ENCODE results near the gene BEX2.

BEX2 gene

DNA sequence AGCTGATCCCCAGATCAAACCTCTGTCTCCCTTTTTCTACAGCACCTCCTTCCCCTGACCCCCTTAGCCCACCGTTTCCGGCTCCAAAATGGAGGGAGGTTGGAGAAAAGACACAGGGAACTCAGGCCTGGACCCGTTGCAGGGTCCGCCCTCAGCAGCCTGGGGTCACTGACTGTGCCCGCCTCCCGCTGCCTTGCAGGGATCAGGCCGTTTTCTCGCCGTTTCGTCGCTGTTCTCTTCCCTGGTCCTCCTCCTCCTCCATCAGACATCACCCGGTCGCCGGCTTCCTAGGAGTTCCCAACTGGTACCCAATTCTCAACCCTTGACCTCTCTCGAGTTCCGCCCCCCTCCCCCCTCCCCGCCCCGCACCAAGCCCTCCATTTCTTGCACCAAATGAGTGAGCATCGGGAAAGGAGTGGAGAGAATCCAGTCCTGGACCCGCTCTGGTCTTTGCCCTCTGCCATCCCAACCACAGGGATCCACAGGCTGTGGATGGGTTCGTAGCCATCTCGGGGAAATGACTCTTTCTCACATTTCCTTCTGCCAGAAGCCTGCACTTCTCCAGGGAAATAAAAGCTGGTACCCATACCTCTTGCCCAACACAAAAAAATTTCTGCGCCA is 34.7 kb downstream of the BEX2 start:
- Histone ChIP-seq H3K4me1 (ENCODE audit: control insufficient read depth in 5 of 5, insufficient read depth in 5 of 5, low read length in 5 of 5) (peaks cover 0 to 5% (median 4%) of the 10 kb centered on the region in 5 donors), H3K9ac (ENCODE audit: low read length in 5 of 5) (no peak overlapping the region), H3K36me3 (ENCODE audit: control insufficient read depth in 5 of 5, insufficient read depth in 5 of 5, low read length in 5 of 5) (no peaks in the 10 kb centered on the region), H3K4me3 (ENCODE audit: low read depth in 1 of 5, low read length in 5 of 5) (peak overlapping the region in 3 of 5 donors; percentile 24 to 39 (median 31)), H3K9me3 (ENCODE audit: control insufficient read depth in 5 of 5, low read length in 5 of 5) (no peaks in the 10 kb centered on the region), H3K27ac (ENCODE audit: low read depth, low read length) (no peak overlapping the region), H3K27me3 (ENCODE audit: control insufficient read depth in 5 of 5, insufficient read depth in 4 of 5, low read length in 5 of 5) (peaks cover 24 to 38% (median 30%) of the 10 kb centered on the region in 5 donors)

DNA sequence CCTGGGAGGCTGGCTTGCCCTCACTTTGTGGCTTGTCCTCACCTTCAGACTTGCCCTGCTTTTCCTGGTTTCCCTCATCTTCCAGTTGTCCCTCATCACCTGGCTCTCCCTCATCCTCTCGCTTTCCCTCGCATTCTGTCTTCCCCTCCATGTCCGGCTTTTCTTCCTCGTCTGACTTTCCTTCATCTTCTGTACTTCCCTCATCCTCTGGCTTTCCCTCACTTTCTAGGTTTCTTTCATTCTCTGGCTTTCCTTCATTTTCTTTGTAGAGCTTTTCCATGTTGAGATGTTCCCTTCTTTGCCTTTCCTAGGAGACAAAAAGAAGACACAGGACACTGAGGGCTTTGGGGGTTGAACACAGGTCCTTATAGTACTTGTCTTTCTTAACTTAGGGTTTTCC is 36.5 kb downstream of the BEX2 start:
- Histone ChIP-seq H3K4me3 (ENCODE audit: low read depth in 1 of 5, low read length in 5 of 5) (no peak overlapping the region), H3K9ac (ENCODE audit: low read length in 5 of 5) (no peak overlapping the region), H3K9me3 (ENCODE audit: control insufficient read depth in 5 of 5, low read length in 5 of 5) (no peaks in the 10 kb centered on the region), H3K27ac (ENCODE audit: low read depth, low read length) (no peak overlapping the region), H3K36me3 (ENCODE audit: control insufficient read depth in 5 of 5, insufficient read depth in 5 of 5, low read length in 5 of 5) (no peaks in the 10 kb centered on the region), H3K27me3 (ENCODE audit: control insufficient read depth in 5 of 5, insufficient read depth in 4 of 5, low read length in 5 of 5) (peaks cover 29 to 46% (median 36%) of the 10 kb centered on the region in 5 donors), H3K4me1 (ENCODE audit: control insufficient read depth in 5 of 5, insufficient read depth in 5 of 5, low read length in 5 of 5) (peaks cover 0 to 5% (median 4%) of the 10 kb centered on the region in 5 donors)
